ENCODE measurements around the gene UTP14A. TPM values are rescaled to one million over a fixed set of nuclear protein-coding genes. Genes with fewer than 3 reads are reported as not detected.

Gene UTP14A
- polyA plus RNA-seq, 4 donors, result 4.7 to 18.5 (median 11.0) TPM

DNA sequence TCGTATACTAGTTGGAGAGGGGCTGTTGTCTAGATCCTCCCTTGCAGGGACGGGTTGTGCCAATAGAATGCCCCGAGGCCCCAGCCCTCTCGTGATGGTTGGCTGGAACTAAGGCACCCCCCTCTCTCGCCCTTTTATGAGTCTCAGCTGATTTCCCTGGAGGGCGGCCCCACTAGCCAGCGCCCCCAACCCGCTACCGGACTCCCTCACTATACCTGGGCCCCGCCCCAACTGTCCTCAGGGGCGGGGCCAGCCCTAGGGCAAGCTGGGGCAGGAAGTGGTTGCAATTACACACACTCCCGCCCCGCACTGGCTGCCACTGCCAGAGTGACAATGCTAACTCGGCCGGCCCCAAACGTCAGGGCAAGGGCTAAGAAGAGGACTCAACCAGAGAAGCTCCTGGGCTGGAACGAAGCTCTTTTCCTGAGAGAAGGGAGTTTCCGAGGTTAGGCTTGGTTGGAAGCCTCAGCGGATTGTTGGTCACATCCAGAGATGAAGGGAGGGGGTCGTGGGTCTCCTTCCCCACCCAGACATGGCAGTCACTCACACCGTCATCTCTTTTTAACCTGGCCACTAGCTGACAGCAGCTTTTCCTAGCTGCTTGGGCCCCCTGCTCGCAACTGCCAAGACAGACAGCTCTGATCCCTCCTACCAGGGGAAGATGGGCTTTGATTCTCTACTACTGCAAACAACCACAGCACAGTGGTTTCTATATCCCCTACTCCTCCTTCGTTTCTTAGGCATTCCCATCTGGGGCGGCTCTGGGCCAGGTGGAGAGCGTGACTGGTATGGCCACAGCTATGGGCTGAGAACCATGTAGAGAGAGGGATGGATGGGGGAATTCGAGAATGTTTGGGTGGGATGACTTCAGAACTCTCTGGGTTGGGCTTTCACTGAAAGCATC is 55.5 kb downstream of the UTP14A start:
- Histone ChIP-seq H3K9me3 (ENCODE audit: control insufficient read depth in 2 of 2, insufficient read depth in 1 of 2, low read depth in 1 of 2, low read length in 1 of 2) (no peaks in the 10 kb centered on the region), H3K27me3 (ENCODE audit: control insufficient read depth in 3 of 3, insufficient read depth in 3 of 3, low read length in 3 of 3) (peaks cover 0 to 2% (median 0%) of the 10 kb centered on the region in 3 donors), H3K27ac (ENCODE audit: low read depth in 1 of 3, low read length in 2 of 3) (peak overlapping the region in 2 of 3 donors; percentile 66 to 82), H3K4me3 (ENCODE audit: low read depth in 1 of 3, low read length in 3 of 3) (peak overlapping the region in 1 of 3 donors; percentile 32), H3K36me3 (ENCODE audit: control insufficient read depth in 3 of 3, insufficient read depth in 2 of 3, low read depth in 1 of 3, low read length in 3 of 3) (no peaks in the 10 kb centered on the region), H3K4me1 (ENCODE audit: control insufficient read depth in 3 of 3, insufficient read depth in 2 of 3, low read depth in 1 of 3, low read length in 2 of 3) (peaks cover 0 to 20% (median 0%) of the 10 kb centered on the region in 3 donors)
- WGBS, 3 donors, result 12 to 32% (median 17%) methylated on average over 25 to 26 of the region's 26 CpGs
- DNase-seq (peak; percentile 82 to 85), FAIRE-seq (no peak)

DNA sequence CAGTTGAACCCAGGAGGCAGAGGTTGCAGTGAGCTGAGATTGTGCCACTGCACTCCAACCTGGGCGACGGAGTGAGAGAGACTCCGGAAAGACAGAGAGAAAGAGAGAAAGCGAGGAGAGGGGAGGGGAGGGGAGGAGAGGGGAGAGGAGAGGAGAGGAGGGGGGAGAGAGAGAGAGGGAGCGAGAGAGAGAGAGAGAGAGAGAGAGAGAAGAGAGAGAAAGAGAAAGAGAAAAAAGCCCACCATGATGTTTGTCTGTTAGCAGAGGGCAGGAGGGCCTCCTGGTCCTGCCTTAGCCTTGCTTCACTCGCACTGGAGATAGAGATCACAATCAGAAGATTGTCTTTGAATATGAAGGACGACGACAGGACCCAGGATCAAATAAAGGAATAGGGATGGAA is 57.8 kb downstream of the UTP14A start:
- Histone ChIP-seq H3K36me3 (ENCODE audit: control insufficient read depth in 3 of 3, insufficient read depth in 2 of 3, low read depth in 1 of 3, low read length in 3 of 3) (no peaks in the 10 kb centered on the region), H3K4me1 (ENCODE audit: control insufficient read depth in 3 of 3, insufficient read depth in 2 of 3, low read depth in 1 of 3, low read length in 2 of 3) (peaks cover 0 to 11% (median 0%) of the 10 kb centered on the region in 3 donors), H3K9me3 (ENCODE audit: control insufficient read depth in 2 of 2, insufficient read depth in 1 of 2, low read depth in 1 of 2, low read length in 1 of 2) (no peaks in the 10 kb centered on the region), H3K27ac (ENCODE audit: low read depth in 1 of 3, low read length in 2 of 3) (no peak overlapping the region), H3K27me3 (ENCODE audit: control insufficient read depth in 3 of 3, insufficient read depth in 3 of 3, low read length in 3 of 3) (no peaks in the 10 kb centered on the region), H3K4me3 (ENCODE audit: low read depth in 1 of 3, low read length in 3 of 3) (no peak overlapping the region)
- DNase-seq (no peak), FAIRE-seq (no peak)
- 82 to 89% (median 87%) methylated on average over 7 to 8 of the region's 8 CpGs for WGBS, 3 donors

DNA sequence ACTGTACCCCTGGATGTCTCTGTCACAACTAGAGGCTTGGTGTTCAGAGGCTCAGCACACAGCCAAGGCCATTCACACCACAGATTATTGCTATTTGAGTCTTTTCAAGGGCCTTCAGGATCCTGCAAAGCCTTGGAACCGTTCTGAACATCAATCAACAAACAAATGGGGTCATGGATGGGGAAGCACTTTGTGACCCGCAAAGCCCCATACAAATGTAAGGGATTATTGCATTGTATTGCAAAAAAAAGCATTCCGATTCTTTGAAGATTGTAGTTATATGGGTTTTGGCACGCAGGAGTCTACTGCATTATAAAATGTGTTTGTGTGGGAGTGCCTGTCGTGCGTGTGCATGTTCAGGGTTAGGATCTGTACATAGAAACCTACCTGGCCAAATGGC is 59.2 kb downstream of the UTP14A start:
- Histone ChIP-seq H3K9me3 (ENCODE audit: control insufficient read depth in 2 of 2, insufficient read depth in 1 of 2, low read depth in 1 of 2, low read length in 1 of 2) (no peaks in the 10 kb centered on the region), H3K27me3 (ENCODE audit: control insufficient read depth in 3 of 3, insufficient read depth in 3 of 3, low read length in 3 of 3) (no peaks in the 10 kb centered on the region), H3K36me3 (ENCODE audit: control insufficient read depth in 3 of 3, insufficient read depth in 2 of 3, low read depth in 1 of 3, low read length in 3 of 3) (no peaks in the 10 kb centered on the region), H3K27ac (ENCODE audit: low read depth in 1 of 3, low read length in 2 of 3) (no peak overlapping the region), H3K4me1 (ENCODE audit: control insufficient read depth in 3 of 3, insufficient read depth in 2 of 3, low read depth in 1 of 3, low read length in 2 of 3) (peaks cover 0 to 4% (median 0%) of the 10 kb centered on the region in 3 donors), H3K4me3 (ENCODE audit: low read depth in 1 of 3, low read length in 3 of 3) (no peak overlapping the region)
- FAIRE-seq, result no peak
- WGBS, 3 donors, result 78 to 86% (median 82%) methylated on average over 6 of the region's 6 CpGs
- DNase-seq, result no peak

DNA sequence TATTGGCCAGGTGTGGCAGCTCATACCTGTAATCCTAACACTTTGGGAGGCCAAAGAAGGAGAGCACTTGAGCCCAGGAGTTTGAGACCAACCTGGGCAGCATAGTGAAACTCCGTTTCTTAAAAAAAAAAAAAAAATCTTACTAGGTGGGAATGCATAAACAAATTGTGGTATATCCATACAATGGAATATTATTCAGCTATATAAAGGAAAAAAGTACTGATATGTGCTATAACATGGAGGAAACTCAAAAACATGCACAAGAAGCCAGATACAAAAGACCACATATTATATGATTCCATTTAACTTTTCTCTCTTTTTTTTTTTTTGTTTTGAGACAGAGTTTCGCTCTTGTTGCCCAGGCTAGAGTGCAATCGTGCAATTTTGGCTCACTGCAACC is 63.0 kb downstream of the UTP14A start:
- Histone ChIP-seq H3K27ac (ENCODE audit: low read depth in 1 of 3, low read length in 2 of 3) (no peak overlapping the region), H3K4me3 (ENCODE audit: low read depth in 1 of 3, low read length in 3 of 3) (no peak overlapping the region), H3K4me1 (ENCODE audit: control insufficient read depth in 3 of 3, insufficient read depth in 2 of 3, low read depth in 1 of 3, low read length in 2 of 3) (no peaks in the 10 kb centered on the region), H3K27me3 (ENCODE audit: control insufficient read depth in 3 of 3, insufficient read depth in 3 of 3, low read length in 3 of 3) (no peaks in the 10 kb centered on the region), H3K36me3 (ENCODE audit: control insufficient read depth in 3 of 3, insufficient read depth in 2 of 3, low read depth in 1 of 3, low read length in 3 of 3) (no peaks in the 10 kb centered on the region), H3K9me3 (ENCODE audit: control insufficient read depth in 2 of 2, insufficient read depth in 1 of 2, low read depth in 1 of 2, low read length in 1 of 2) (no peaks in the 10 kb centered on the region)
- FAIRE-seq (no peak), DNase-seq (no peak)
- 78 to 93% (median 90%) methylated on average over 2 to 3 of the region's 3 CpGs for WGBS, 3 donors

DNA sequence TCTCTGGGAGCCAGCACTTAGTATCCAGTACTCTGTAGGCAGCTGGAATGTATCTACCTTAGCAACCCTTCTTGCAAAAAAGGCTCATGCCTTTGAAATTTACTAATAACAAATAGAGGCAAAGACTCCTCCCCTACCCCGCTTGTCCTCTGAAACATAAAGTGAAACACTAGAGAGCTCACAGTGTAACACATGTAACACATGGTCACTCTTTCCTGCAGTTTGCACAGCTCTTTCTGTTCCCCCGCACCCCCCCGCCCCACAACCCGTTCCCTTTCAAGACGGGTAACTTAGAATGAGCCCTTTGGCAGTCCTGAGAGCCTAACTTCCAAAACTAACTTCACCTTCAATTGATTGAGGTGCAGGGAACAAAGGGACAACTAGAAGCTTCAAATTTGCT is 70.5 kb downstream of the UTP14A start:
- 74 to 89% (median 79%) methylated on average over 5 of the region's 5 CpGs for whole genome bisulfite sequencing, 3 donors

More for the DNA sequence above, 70.5 kb downstream of the UTP14A start:
- DNase-seq (no peak), FAIRE-seq (no peak)
- no peaks in the 10 kb centered on the region for H3K9me3 ChIP-seq (ENCODE audit: control insufficient read depth in 2 of 2, insufficient read depth in 1 of 2, low read depth in 1 of 2, low read length in 1 of 2)
- no peaks in the 10 kb centered on the region for H3K27me3 ChIP-seq (ENCODE audit: control insufficient read depth in 3 of 3, insufficient read depth in 3 of 3, low read length in 3 of 3)
- no peak overlapping the region for H3K27ac ChIP-seq (ENCODE audit: low read depth in 1 of 3, low read length in 2 of 3)
- no peaks in the 10 kb centered on the region for H3K36me3 ChIP-seq (ENCODE audit: control insufficient read depth in 3 of 3, insufficient read depth in 2 of 3, low read depth in 1 of 3, low read length in 3 of 3)
- no peak overlapping the region for H3K4me3 ChIP-seq (ENCODE audit: low read depth in 1 of 3, low read length in 3 of 3)
- no peaks in the 10 kb centered on the region for H3K4me1 ChIP-seq (ENCODE audit: control insufficient read depth in 3 of 3, insufficient read depth in 2 of 3, low read depth in 1 of 3, low read length in 2 of 3)

Other genes with a start within 250 kb of the UTP14A start
- gene XPNPEP2, start 167.2 kb upstream of the UTP14A start, polyA plus RNA-seq, result 100 to 1,000 TPM in 1 of 4 donors, 10 to 100 TPM in 3; 27.0 to 744 (median 53.7) TPM
- gene SASH3, start 126.2 kb upstream of the UTP14A start, polyA plus RNA-seq, result 10 to 100 TPM in 1 of 4 donors, 1 to 10 TPM in 3; 3.8 to 11.1 (median 7.8) TPM
- gene ZDHHC9, start 62.3 kb upstream of the UTP14A start, polyA plus RNA-seq, result 10 to 100 TPM; 17.2 to 71.0 (median 23.4) TPM
- gene BCORL1, start 76.5 kb downstream of the UTP14A start, polyA plus RNA-seq, result 10 to 100 TPM in 1 of 4 donors, 1 to 10 TPM in 3; 1.8 to 22.5 (median 3.2) TPM
- gene ELF4, start 204.3 kb downstream of the UTP14A start, polyA plus RNA-seq, result 10 to 100 TPM; 10.4 to 45.4 (median 13.7) TPM

All from small intestine (tissue), 7 donors.